ENCODE results near the gene CLEC20A.
"Not testable (repeated sequence)": the region's sequence is repeated elsewhere in the genome, so short reads cannot be mapped to it uniquely, and the experiment has no call there.

Gene CLEC20A

GRCh38 chr1:178528953-178529335 lies 32.2 kb upstream of the CLEC20A start:
- no peak for DNase-seq

- DNase-seq, result no peak
Observed at GRCh38 chr1:178528228-178528952, 31.6 kb upstream of the CLEC20A start.

GRCh38 chr1:178527117-178527516 lies 30.4 kb upstream of the CLEC20A start:
- no peak for DNase-seq

- DNase-seq, result no peak
Observed at GRCh38 chr1:178521241-178521640, 24.5 kb upstream of the CLEC20A start.

GRCh38 chr1:178520803-178521202 lies 24.0 kb upstream of the CLEC20A start:
- DNase-seq, result no peak

- no peak for DNase-seq
Observed at GRCh38 chr1:178518894-178519293, 22.1 kb upstream of the CLEC20A start.

- DNase-seq, result no peak
Observed at GRCh38 chr1:178516110-178516509, 19.3 kb upstream of the CLEC20A start.

- DNase-seq, result no peak
Observed at GRCh38 chr1:178513278-178513983, 16.7 kb upstream of the CLEC20A start.

GRCh38 chr1:178512566-178513277 lies 16.0 kb upstream of the CLEC20A start, which contains the start of gene TEX35:
TEX35 (plus strand) TSS chr1:178513109; CDS start chr1:178513189, 80 bp downstream.
- DNase-seq, result no peak

GRCh38 chr1:178510155-178510554 lies 13.4 kb upstream of the CLEC20A start:
- no peak for DNase-seq

- no peak for DNase-seq
Observed at GRCh38 chr1:178509414-178510007, 12.7 kb upstream of the CLEC20A start.

GRCh38 chr1:178506669-178507068 lies 9.9 kb upstream of the CLEC20A start:
- no peak for DNase-seq

- DNase-seq, result no peak
Observed at GRCh38 chr1:178506177-178506576, 9.4 kb upstream of the CLEC20A start.

GRCh38 chr1:178504286-178504685 lies 7.5 kb upstream of the CLEC20A start:
- no peak for DNase-seq

- DNase-seq, result peak in 1 of 2 experiments; percentile 44
Observed at GRCh38 chr1:178503849-178504248, 7.1 kb upstream of the CLEC20A start.

- not testable (repeated sequence) for DNase-seq
Observed at GRCh38 chr1:178503316-178503715, 6.6 kb upstream of the CLEC20A start.

GRCh38 chr1:178502856-178503255 lies 6.1 kb upstream of the CLEC20A start:
- no peak for DNase-seq

- no peak for DNase-seq
Observed at GRCh38 chr1:178502330-178502714, 5.6 kb upstream of the CLEC20A start.

GRCh38 chr1:178501705-178502329 lies 5.1 kb upstream of the CLEC20A start:
- peak; percentile 23 to 76 for DNase-seq

- no peak for DNase-seq
Observed at GRCh38 chr1:178500936-178501554, 4.3 kb upstream of the CLEC20A start.

- no peak for DNase-seq
Observed at GRCh38 chr1:178500091-178500770, 3.5 kb upstream of the CLEC20A start.

All from NCI-H524 (cell line).